ENCODE data around the gene TMC1.

The TMC1 gene

GRCh38 chr9:72863456-72864094, 342.2 kb downstream of the TMC1 start:
- no peak for DNase-seq (ENCODE audit: low read depth, low spot score)

GRCh38 chr9:72864327-72864726, 342.9 kb downstream of the TMC1 start:
- DNase-seq (ENCODE audit: low read depth, low spot score), result no peak

- DNase-seq (ENCODE audit: low read depth, low spot score), result no peak
These were observed 350.3 kb downstream of the TMC1 start for GRCh38 chr9:72871685-72872084.

GRCh38 chr9:72872718-72873117, 351.3 kb downstream of the TMC1 start:
- DNase-seq (ENCODE audit: low read depth, low spot score), result no peak

- no peak for DNase-seq (ENCODE audit: low read depth, low spot score)
These were observed 352.0 kb downstream of the TMC1 start for GRCh38 chr9:72873456-72873855.

GRCh38 chr9:72874344-72874743, 352.9 kb downstream of the TMC1 start:
- no peak for DNase-seq (ENCODE audit: low read depth, low spot score)

GRCh38 chr9:72875221-72875620, 353.8 kb downstream of the TMC1 start:
- no peak for DNase-seq (ENCODE audit: low read depth, low spot score)

GRCh38 chr9:72880821-72881220, 359.4 kb downstream of the TMC1 start:
- DNase-seq (ENCODE audit: low read depth, low spot score), result no peak

- DNase-seq (ENCODE audit: low read depth, low spot score), result no peak
These were observed 360.8 kb downstream of the TMC1 start for GRCh38 chr9:72882117-72882775.

- no peak for DNase-seq (ENCODE audit: low read depth, low spot score)
These were observed 362.5 kb downstream of the TMC1 start for GRCh38 chr9:72883875-72884274.

- no peak for DNase-seq (ENCODE audit: low read depth, low spot score)
These were observed 363.1 kb downstream of the TMC1 start for GRCh38 chr9:72884508-72884907.

All from activated CD4-positive, CD25-positive, alpha-beta regulatory T cell treated with anti-CD3 and anti-CD28 coated beads, Interleukin-2, amount 50 U/mL, for 16 hours (primary cell).